Measurements from ENCODE around the gene INKA2. TPM values are rescaled to one million over a fixed set of nuclear protein-coding genes. Genes with fewer than 3 reads are reported as not detected.

Gene INKA2
- total RNA-seq, 1 donor from 2014 or later = 1.3 TPM

DNA sequence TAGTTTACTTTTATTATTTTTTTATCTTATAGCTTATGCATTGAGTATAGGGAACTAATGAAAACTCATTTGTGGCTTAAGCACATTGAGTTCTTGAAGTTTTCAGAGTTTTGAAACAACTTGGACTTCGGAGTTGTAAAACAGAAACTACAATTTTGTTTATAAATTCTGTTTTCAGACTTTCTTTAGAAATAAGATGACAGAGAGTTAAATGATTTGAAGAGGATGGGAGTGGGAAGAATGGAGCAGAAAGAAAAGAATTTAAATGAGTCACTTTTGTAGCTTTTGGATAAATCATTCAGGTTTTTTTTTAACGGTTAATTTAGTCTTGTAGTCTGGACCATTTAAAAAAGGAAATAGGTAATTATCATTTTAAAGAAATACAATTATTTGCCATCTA is 32.3 kb downstream of the INKA2 start:
- intact Hi-C loops (cut with micrococcal nuclease) = no loop called here

GRCh38 chr1:111705841-111706240 is 33.4 kb downstream of the INKA2 start:
- intact Hi-C loops (cut with micrococcal nuclease) = no loop called here

DNA sequence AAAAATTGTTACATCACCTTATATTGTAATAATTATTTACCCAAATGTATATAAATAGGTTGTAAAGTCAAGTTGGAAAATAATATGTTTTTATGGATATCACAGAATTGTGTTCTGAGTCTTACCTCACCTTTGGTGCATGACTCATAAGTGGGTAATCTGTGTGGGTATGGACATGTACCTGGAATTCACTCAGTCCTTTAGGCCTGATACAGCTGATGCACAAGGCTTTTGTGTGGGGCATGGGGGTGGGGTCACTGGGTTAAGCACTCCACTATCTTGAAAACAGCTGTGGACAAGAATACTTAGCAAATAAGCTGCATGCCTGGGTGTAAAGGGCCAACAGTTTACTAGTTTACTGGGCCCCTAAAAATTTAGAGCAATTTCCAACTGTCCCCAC is 34.4 kb downstream of the INKA2 start:
- intact Hi-C loops (cut with micrococcal nuclease) = loop anchor here (5.0 kb wide), 1 partner anchor 42 kb away; no protein-coding TSS in a partner anchor

GRCh38 chr1:111704240-111704639 is 35.0 kb downstream of the INKA2 start:
- intact Hi-C loops (cut with micrococcal nuclease) = loop anchor here (5.0 kb wide), 1 partner anchor 42 kb away; no protein-coding TSS in a partner anchor

DNA sequence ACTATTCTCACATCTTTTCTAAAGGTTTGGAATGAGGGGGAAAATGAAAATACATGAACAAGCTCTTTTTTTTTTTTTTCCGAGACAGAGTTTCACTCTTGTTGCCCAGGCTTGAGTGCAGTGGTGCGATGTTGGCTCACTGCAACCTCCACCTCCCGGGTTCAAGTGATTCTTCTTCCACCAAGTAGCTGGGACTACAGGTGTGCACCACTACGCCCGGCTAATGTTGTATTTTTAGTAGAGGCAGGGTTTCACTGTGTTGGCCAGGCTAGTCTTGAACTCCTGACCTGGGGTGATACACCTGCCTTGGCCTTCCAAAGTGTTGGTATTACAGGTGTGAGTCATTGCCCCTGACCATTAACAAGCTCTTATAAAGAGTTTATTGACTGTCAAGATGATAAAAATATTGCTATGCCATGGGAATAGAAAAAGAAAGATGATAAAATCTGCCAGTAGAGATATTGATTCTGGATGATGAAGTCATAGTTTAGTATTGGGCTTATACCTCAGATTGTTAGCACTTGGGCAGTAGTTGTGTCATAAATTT is 36.6 kb downstream of the INKA2 start:
- intact Hi-C loops (cut with micrococcal nuclease) = loop anchor here (5.0 kb wide), 1 partner anchor 40 kb away; no protein-coding TSS in a partner anchor

DNA sequence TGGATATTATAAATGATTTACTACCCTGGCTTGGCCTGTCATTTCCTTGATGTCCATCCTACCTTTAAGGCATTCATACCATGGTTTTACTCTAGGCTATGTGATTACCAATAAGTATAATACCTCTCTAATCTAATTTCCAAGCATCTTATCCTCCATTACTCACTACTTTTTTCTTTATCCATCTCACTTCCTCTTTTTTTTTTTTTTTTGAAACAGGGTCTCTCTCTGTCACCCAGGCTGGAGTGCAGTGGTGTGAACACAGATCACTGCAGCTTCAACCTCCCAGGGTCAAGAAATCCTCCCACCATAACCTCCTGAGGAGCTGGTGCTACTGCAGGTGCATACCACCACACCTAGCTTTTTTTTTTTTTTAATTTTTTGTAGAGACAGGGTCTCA is 39.9 kb downstream of the INKA2 start:
- intact Hi-C loops (cut with micrococcal nuclease) = no loop called here

GRCh38 chr1:111696330-111696729 is 42.9 kb downstream of the INKA2 start:
- intact Hi-C loops (cut with micrococcal nuclease) = no loop called here

GRCh38 chr1:111695801-111696200 is 43.4 kb downstream of the INKA2 start:
- intact Hi-C loops (cut with micrococcal nuclease) = loop anchor here (2.0 kb wide), 1 partner anchor 13 kb away; no protein-coding TSS in a partner anchor

DNA sequence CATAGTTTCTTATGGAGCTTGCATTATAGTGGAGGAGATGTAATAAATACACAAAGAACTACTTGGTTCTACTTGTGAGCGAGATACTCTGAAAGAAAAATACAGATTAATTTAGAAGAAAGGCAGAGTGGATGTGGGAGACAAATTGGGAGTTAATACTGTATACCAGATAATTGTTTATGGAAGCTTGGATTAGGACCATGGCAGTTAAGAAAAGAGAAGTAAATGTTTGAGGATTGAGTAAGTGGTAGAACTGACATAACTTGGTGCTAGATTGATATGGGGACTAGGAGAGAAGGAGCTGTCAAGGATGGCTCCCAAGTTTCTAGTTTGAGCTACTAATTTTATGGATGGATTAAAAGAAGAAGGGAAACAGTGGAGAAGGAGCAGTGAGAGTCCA is 47.3 kb downstream of the INKA2 start:
- intact Hi-C loops (cut with micrococcal nuclease) = no loop called here

- intact Hi-C loops (cut with micrococcal nuclease) = no loop called here
These were observed 48.9 kb downstream of the INKA2 start for GRCh38 chr1:111690306-111690617.

Other genes with a start within 250 kb of the INKA2 start
- 0.37 TPM in 1 of 2 replicates, not detected in the other for gene ADORA3, start 235.8 kb downstream of the INKA2 start, total RNA-seq
- 0.42 TPM in 1 of 2 replicates, not detected in the other for gene TMIGD3, start 235.8 kb downstream of the INKA2 start, total RNA-seq
- 234 and 242 TPM in 2 replicates for gene RAP1A, start 119.6 kb downstream of the INKA2 start, total RNA-seq
- gene DDX20, start 16.5 kb upstream of the INKA2 start, total RNA-seq = 15.3 and 17.5 TPM in 2 replicates